HG02642 (cell line): ENCODE data around the gene RAP1B.

Experiments
- ATAC-seq: cut with Tn5 transposase; IDR thresholded peaks from one replicate; pipeline ENCODE4 v1.9.1; 2021; ENCODE audit warnings: mild to moderate bottlenecking; ENCODE audit not compliant: unreplicated experiment, poor library complexity

Gene RAP1B

DNA sequence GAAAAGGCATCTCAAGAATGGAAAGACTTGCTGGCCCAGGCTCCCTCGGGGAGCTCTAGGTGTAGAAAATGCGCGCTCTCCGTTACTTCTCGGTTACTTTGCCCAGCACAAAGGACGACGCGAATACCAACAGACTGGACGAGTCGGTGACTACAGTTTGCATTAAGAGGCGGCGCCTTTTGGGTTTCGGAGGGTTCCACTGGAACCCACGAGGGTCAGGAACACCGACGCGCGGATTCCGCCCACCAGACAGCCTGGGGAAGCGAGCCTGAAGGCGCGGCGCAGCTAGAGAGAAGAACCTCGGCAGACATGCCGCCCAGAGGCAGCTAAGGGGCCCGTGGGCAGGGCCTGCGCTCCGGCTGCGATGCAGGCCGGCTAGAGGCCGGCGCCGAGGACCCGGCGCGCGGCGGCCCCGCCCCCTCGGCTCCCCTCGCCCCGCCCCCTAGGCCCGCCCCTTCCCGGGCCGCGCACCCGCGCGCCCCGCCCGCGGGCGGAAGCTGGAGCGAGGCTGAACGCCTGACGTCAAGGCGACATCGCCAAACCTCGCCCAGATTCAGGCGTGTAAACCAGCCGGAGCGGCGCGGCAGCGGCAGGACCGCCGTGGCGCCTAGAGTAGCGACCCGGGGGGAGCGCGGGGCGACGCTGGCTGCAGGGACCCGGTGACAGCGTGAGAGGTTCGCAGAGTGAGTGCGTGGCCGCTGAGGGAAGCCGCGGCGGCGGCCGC, at the start of gene RAP1B:
RAP1B (plus strand) TSS at position 530 of the 724 bp plus-strand sequence. CDS start 37,826 bp downstream, outside the sequence.
- ATAC-seq, result peak; percentile 89

DNA sequence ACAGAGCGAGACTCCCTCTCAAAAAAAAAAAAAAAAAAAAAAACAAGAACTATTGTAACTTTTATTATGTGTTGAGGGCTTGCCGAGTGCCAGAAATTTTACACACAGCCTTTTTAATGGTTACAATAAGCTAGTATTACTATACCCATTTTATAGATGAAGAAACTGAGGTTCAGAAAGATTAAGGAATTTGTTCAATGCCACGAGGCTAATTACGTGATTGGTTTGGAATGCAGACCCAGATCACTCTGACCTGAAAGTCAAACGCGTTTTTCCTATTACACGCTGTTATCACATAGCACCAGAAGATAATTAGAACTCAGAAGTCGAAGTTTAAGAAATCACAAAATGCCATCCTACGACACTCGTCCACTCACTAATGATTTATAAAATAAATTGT, 48.9 kb upstream of the RAP1B start:
- no peak for ATAC-seq

DNA sequence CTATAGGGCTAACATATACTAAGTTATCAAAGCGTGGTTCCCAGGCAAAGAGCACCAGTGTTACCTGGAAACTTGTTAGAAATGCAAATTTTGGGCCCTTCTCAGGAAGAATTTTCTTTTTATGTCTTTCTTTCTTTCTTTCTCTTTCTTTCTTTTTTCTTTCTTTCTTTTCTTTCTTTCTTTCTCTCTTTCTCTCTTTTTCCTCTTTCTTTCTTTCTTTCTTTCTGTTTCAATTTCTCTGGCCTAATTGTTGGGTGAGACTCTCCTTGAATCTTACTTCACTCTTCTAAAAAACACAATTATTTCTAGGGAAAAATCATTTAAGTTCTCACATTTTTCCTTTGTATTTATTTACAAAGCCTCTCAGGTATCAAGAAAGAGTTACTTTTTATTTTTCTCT, 46.5 kb upstream of the RAP1B start:
- no peak for ATAC-seq

DNA sequence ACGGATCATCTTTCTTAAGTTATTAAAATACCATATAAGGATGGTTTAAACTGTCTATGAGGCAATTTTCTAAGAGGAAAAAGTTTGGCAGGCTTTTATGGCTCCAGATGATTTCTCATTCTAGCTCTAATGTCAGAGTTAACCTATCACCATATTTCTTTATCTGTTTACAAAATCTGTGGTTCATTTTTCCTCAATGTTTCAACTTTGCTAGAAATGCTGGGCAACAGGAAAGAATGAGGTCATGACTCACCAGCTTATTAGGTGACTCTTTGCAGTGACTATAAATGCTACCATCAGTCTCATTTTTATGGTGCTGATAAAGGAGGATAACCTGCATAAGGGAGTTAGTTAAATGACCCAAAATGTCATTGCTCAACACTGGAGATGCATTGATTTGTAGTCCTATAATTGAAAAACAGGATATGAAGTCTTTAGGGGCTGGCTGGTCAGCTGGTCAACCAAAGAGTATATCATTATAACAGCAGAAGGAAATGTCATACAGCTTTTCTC, 45.3 kb upstream of the RAP1B start:
- no peak for ATAC-seq

DNA sequence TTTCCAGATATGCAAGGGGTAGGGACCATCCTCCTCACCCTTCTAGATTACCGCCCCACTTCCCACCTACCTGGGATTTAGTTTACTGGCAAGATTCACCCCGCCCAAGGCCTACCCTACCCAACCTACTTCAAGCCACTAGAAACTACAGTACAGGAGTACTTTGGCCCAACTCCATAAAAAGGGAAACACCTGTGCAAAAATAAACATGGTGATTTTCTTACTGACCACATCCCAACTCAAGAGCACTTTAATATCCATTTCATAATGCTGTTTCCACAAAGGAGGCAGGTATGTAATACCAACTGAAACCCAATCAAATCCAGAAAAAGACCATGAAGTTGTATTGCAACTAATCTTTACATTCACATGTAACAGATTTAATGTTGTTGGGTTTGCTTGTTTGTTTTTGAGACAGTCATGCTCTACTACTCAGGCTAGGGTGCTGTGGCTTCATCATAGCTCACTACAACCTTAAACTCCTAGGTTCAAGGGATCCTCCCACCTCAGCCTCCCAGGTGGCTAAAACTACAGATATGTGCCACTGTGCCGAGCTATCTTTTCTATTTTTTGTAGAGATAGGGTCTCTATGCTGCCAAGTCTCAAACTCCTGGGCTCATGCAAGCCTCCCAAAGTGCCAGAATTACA, 41.7 kb upstream of the RAP1B start:
- no peak for ATAC-seq

DNA sequence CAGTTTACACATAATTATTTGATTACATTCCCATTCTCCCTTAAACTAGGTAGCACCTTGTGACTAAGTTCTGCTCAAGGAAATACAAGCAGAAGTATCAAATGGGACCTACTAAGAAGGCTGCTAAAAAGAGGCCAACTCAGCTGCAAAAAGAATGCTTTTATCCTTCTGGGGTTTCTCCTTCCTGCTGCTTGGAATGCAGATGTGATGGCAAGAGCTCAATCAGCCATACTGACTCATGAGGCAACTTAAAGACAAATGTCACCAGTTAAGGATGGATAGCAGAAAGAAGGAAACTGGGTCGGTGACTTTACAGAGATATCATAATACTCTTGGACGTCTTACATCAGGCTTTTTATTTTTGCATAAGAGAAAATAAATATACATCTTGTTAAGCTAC, 38.0 kb upstream of the RAP1B start:
- ATAC-seq, result no peak

DNA sequence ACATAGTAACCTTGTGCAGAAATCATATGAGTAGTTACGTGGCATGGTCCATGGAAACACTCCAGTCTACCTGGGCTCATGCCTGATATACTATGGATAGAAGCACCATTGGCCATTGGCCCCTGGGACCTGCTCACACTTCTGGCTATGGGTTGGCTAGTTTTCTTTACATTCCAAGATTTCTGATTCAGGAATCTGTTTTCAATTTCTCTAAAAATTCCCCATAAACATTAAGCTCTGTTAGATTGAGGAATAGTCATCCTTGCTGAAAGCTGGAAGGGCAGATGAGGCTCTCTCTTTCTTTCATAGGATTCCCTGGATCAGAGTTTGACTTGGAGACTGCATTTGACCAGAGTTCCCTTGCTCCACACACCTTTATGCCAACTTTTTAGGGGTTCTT, 37.3 kb upstream of the RAP1B start:
- ATAC-seq, result no peak

DNA sequence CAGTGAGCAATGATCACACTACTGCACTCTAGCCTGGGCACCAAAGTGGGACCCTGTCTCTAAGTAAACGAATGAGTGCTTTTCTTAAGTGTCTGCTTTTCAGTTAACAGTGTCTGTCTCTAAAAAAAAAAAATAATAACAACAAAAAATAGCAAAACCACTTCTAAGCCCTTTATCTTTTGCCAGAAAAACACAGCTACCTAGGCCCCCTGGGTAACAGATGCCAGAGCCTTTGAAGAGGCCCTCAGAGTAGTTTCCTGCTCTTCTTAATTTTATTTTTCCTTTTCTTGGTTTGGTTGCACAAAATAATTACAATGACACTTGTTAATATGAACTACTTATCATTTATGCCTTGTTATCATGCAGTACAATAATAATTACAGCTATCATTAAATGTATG, 32.8 kb upstream of the RAP1B start:
- no peak for ATAC-seq

DNA sequence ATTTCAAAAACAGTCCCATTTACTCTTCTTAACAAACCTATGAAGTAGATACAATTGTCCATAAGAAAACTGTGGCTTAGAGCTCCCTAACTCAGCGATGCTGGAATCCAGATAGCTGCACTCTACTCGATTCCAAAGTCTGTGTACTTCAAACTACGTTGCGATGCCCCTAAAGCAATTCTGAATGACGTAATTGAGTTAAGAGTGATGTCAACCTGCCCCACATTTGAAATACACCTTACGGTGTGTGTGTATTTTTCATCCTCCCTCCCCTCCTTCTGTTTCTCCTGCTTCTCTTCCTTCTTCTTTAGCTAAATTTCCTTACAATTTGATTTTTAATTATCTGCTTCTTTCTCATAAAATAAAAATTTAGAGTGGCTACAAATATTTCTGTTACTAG, 31.9 kb upstream of the RAP1B start:
- ATAC-seq, result no peak

DNA sequence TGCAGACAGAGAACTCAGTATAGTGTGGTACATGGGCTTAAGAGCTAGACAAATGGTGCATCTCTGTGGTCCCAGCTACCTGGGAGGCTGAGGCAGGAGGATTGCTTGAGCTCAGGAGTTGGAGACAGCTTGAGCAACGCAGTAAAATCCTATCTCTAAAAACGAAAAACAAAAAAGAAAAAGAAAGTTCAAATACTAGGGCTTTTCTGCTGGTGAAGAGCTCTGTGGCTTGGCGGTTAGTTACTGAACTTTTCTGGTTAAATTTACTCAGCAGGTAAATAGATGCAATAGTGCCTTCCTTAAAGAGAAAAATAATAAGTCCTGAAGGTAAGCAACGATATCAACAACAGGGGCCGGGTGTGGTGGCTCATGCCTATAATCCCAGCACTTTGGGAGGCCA, 31.4 kb upstream of the RAP1B start:
- ATAC-seq, result no peak

DNA sequence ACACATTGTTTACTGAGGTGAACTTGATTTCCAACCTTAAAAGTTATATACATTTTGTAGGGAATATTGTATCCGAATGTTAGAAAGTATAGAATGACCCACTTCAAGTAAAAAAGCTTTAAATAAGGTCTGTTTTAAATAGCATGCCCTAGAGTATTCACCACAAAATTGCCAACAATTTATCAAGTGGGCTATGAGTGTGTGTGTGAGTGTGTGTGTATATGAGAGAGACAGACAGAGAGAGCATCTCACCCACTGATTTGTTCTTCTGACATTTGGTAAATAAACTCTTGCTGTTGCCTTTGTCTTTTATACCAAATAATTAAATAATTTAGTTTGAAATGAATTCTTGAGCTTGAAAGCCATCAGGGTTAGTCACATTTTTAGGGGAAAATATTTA, 29.8 kb upstream of the RAP1B start:
- no peak for ATAC-seq

DNA sequence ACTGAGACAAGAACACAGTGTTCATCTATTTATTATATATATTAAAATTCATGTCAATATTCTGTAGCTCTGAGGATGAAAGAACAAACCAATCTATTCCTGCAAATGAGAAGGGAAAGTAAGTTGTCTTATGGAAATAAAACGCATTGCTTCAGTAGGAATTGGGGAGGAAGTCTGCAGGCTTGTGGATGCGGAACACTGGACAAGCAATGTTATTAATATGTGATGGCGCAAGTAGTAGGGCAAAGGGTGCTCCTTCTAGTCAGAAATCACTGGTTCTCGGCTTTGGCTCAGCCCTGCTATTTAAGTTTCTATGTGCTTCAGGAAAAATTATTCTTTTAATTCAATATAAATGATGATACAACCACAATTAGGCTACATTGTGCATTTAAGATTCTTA, 28.8 kb upstream of the RAP1B start:
- ATAC-seq, result no peak

DNA sequence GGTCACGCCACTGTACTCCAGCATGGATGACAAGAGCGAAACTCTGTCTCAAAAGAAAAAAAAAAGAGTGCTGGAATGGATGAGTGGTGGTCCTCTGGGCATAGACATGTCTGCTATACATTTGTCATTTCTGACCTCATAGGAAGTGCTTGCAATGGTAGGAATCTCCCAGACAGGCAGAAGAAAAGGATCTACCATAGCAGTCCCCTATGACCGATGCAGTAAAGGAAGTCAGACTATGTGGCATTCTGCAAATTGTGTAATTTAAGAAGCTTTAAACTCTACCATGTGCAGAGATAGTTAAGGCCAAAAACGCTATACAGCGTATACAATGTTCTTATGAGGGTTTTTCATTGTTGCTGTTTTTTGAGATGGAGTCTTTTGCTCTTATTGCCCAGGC, 24.7 kb upstream of the RAP1B start:
- no peak for ATAC-seq

DNA sequence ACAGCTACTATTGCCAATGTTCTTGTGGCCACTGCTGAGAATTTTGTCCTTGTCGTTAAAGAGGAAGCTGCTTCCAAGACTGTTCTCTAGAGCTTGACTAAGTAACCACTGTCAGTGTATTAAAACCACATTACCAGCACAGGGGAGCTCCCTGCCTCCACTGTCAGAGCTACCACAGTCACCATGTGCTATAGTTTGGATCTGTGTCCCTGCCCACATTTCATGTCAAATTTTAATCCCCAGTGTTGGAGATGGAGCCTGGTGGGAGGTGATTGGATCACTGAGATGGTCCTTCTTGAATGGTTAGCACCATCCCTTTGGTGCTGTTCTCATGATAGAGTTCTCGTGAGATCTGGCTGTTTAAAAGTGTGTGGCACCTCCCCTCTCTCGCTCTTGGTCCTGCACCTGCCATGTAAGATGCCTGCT, 23.2 kb upstream of the RAP1B start:
- peak; percentile 52 for ATAC-seq

DNA sequence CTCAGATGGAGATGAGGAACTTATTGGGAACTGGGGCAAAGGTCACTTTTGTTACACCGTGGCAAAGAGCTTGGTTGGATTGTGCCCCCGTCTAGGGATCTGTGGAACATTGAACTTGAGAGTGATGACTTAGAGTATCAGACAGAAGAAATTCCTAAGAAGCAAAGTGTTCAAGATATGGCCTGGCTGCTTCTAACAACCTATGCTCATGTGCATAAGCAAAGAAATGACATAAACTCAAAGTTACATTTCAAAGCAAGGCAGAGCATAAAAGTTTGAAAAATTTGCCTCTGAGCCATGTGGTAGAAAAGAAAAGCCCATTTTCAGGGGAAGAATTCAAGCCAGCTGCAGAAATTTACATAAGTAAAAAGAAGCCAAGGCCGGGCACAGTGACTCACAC, 21.5 kb upstream of the RAP1B start:
- ATAC-seq, result no peak

DNA sequence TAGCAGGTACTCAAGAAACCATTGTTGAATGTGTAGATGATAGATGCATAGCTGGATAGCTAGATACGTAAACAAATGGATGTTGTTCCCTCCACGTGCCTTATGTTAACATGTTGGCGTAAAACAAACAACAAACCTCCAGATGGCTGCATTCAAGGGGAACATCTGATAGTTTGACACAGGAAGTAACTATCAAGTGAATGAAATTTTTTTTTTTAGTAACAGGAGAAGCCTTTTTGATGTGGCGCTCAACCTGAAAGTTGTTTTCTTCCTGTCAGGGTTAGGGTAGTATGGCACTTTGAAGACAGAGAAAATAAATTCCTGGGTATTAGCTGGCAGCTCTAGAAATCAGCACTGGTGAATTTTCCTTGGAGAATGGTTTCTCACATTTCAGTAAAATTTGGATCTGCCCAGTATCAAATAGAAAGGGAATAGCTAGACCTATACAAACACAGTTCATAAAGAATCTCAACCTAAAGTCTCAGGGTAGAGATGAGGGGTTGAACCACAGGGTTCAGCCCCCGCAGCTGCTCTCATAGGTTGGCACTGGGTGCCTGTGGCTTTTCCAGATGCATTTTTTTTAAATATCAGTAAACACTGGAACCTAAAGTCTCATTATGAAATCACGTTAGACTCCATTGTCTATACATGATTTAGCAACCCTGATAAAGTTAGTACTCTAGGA, 18.8 kb upstream of the RAP1B start:
- ATAC-seq, result peak; percentile 45

DNA sequence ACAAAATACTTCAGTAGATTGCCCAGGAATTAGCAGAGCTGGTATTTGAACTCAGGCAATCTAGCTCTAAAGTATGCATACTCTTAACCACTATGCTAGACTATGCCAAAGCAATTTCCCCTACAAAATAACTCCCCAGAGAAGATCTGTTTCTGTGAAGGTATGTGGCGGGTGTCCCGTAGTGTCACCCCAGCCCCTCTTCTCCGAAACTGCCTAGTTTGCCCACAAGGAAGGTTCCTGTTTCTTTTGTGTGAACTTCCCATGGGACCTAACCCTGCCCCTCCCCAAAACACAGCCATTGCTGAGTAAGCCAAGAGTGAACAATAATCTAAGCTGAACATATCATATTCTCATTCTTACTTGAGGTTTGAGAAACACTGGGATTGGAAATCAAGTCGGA, 15.5 kb upstream of the RAP1B start:
- ATAC-seq, result no peak

DNA sequence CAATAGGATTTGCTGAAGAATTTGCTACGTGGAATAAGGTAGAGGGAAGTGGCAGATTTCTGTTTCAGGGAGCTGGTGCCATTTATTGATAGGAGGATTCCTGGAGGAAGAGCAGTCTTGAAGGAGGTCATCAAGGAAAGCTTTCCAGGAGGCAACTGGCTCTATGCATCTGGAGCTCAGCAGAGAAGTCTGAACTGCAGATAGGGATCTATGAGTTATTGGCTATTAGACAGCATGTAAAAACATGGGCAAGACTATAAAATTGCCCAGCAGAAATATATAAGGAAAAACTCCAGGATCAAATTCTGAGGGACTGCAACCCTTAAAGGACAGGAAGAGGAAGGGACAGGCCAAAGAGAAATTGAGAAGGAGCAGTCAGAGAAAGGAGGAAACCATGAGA, 8.9 kb upstream of the RAP1B start:
- ATAC-seq, result no peak

DNA sequence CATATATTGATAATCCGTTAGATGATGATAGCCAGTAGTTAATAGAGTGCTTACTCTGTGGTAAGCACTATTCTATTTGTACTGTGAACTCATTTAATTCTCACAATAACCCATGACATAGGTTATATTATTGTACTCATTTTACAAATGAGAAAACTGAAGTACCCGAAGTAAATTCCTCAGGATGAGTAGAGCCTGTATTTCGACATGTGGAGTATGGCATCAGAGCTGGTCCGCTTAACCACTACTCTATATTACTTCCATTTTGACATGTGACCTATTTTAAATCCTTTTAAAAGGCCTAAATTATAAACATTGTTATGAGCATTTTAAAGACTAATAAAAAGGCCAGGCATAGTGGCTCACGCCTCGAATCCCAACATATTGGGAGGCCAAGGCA, 8.0 kb upstream of the RAP1B start:
- no peak for ATAC-seq

DNA sequence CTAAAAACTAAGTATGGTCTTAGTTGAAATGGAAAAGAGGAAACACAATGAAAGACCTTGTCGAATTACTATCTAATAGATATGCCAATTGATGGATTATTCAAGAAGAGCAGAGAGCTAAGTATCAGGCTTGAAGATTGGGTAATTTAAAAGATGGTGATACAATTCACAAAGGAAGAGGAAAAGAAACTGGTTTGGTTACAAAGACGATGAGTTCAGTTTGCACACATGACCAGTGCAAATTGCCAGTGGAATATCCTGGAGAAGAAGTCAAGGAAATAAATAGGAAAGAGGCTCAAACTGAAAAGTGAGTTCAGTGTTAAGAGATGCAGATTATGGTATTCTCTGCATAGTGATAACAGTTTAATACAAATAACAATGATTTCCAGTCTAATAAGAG, 2.5 kb upstream of the RAP1B start:
- ATAC-seq, result no peak

DNA sequence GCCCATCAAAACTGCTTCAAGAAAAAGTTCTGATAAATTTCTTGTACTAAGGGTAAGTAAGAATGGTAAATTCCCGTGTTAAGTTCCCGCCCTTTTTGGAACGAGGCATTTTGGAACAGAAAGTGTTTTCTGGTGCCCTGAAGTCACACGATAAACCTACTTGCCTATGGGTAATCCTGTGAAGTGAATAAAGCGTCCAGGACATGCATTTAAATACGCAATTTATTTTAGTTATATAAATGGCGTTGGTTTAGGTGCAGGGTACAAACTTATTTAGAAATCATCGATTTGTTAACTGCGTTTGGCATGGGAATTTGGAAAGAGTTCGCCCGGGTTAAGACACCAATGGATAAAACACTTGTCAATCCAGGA, 715 bp upstream of the RAP1B start:
- ATAC-seq, result no peak
